Measurements from ENCODE around the gene MYO1C.

GRCh38 chr17:1532836-1533602, 40.5 kb upstream of the MYO1C start:
- TF ChIP-seq, protein P1, sequence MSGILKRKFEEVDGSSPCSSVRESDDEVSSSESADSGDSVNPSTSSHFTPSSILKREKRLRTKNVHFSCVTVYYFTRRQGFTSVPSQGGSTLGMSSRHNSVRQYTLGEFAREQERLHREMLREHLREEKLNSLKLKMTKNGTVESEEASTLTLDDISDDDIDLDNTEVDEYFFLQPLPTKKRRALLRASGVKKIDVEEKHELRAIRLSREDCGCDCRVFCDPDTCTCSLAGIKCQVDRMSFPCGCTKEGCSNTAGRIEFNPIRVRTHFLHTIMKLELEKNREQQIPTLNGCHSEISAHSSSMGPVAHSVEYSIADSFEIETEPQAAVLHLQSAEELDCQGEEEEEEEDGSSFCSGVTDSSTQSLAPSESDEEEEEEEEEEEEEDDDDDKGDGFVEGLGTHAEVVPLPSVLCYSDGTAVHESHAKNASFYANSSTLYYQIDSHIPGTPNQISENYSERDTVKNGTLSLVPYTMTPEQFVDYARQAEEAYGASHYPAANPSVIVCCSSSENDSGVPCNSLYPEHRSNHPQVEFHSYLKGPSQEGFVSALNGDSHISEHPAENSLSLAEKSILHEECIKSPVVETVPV (CRISPR knock-in tag; IDR thresholded peaks at IDR 0.05) = no peak
- TF ChIP-seq ZNF70 (CRISPR knock-in tag; IDR thresholded peaks at IDR 0.05) (no peak), TSHZ2 (CRISPR knock-in tag; IDR thresholded peaks at IDR 0.05) (no peak), ZFP3 (CRISPR knock-in tag; IDR thresholded peaks at IDR 0.05) (no peak), RARB (CRISPR knock-in tag; IDR thresholded peaks at IDR 0.05) (no peak), PPARA (CRISPR knock-in tag; IDR thresholded peaks at IDR 0.05; ENCODE audit: borderline replicate concordance) (no peak), ESRRG (CRISPR knock-in tag; IDR thresholded peaks at IDR 0.05) (no peak), SNAI2 (CRISPR knock-in tag; IDR thresholded peaks at IDR 0.05) (no peak), ZC3H10 (CRISPR knock-in tag; IDR thresholded peaks at IDR 0.05) (no peak), TOX (CRISPR knock-in tag; IDR thresholded peaks at IDR 0.05; ENCODE audit: borderline replicate concordance) (no peak), ZFP30 (CRISPR knock-in tag; IDR thresholded peaks at IDR 0.05) (no peak)
- TF ChIP-seq, protein P2, sequence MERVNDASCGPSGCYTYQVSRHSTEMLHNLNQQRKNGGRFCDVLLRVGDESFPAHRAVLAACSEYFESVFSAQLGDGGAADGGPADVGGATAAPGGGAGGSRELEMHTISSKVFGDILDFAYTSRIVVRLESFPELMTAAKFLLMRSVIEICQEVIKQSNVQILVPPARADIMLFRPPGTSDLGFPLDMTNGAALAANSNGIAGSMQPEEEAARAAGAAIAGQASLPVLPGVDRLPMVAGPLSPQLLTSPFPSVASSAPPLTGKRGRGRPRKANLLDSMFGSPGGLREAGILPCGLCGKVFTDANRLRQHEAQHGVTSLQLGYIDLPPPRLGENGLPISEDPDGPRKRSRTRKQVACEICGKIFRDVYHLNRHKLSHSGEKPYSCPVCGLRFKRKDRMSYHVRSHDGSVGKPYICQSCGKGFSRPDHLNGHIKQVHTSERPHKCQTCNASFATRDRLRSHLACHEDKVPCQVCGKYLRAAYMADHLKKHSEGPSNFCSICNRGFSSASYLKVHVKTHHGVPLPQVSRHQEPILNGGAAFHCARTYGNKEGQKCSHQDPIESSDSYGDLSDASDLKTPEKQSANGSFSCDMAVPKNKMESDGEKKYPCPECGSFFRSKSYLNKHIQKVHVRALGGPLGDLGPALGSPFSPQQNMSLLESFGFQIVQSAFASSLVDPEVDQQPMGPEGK (CRISPR knock-in tag; IDR thresholded peaks at IDR 0.05; ENCODE audit: borderline replicate concordance) = no peak
- TF ChIP-seq, protein P3, sequence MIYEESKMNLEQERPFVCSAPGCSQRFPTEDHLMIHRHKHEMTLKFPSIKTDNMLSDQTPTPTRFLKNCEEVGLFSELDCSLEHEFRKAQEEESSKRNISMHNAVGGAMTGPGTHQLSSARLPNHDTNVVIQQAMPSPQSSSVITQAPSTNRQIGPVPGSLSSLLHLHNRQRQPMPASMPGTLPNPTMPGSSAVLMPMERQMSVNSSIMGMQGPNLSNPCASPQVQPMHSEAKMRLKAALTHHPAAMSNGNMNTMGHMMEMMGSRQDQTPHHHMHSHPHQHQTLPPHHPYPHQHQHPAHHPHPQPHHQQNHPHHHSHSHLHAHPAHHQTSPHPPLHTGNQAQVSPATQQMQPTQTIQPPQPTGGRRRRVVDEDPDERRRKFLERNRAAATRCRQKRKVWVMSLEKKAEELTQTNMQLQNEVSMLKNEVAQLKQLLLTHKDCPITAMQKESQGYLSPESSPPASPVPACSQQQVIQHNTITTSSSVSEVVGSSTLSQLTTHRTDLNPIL (CRISPR knock-in tag; IDR thresholded peaks at IDR 0.05; ENCODE audit: low read depth) = no peak

Measured in SK-N-SH treated with all-trans-retinoic acid at 6 μM for 48 hours (cell line).